Measurements from ENCODE around the gene MAGI3.

The MAGI3 gene

DNA sequence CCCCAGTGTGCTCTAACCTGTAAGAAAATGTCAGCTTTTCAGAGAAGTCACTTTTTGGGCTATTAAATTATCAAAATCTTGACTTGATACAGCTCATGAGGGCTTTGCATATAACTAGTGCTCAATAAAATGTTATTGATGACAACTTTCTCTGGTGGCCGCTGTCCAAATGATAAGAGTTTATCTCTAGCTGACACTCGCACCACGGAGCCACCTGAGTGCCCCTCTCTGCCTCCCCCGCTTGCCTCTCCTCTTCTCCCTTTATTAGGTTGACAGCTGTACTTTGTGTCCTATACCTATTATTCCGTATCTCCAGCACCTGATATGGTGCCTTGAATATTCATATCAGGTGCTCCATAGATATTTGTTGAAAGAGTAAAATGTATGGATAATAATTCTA lies 286.2 kb downstream of the MAGI3 start:
- TF ChIP-seq GATA2 (IDR thresholded peaks at IDR 0.05; ENCODE audit: low read depth, low read length): no peak
- TF ChIP-seq GATA3 (IDR thresholded peaks at IDR 0.05; ENCODE audit: low read depth, low read length): no peak

DNA sequence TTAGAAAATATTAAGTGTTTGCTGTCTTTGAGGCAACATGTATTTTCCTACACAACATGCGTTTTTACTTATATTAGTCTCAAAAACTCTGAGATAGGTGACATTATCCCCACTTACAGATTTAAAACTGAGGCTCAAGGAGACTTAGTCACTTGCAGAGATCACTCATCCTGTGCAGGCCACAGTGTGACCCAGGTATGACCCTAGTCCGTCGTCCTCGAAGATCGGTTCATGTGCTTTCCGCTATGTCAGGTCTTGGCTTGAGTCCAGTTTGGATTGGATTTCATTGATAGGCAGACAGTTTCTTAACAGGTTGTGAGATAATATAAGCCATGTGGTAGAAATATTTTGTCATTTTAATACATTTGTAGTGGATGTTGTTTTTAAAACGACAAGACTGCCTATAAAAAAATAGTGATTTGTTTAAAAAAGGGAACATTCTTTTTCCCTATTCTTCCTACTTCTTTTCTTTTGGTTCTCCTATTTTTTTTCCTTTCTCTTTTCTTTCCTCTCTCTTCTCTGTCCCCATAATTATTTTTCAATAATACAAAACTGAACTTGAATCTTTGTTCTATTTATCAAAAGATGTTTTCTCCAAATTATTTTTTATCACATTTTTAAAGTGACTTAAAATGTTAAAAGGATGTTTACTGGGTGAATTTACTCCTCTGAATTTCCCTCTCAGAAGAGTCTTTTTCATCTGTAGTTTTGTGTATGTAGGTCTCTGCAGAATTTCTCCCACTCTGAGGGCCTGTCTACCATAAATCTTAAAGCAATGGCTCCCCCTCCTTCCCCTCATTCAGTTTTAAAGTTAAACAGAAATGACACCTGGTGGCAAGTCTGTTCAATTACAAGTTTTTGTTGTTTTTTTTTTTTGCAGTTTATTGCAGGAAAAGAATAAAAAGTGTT lies 287.2 kb downstream of the MAGI3 start:
- TF ChIP-seq GATA3 (IDR thresholded peaks at IDR 0.05; ENCODE audit: low read depth, low read length) (no peak), GATA2 (IDR thresholded peaks at IDR 0.05; ENCODE audit: low read depth, low read length) (no peak)

- TF ChIP-seq GATA2 (IDR thresholded peaks at IDR 0.05; ENCODE audit: low read depth, low read length): no peak
- no peak for TF ChIP-seq GATA3 (IDR thresholded peaks at IDR 0.05; ENCODE audit: low read depth, low read length)
Observed at GRCh38 chr1:113678159-113678469, 287.8 kb downstream of the MAGI3 start.

GRCh38 chr1:113681596-113682337 lies 291.5 kb downstream of the MAGI3 start:
- no peak for TF ChIP-seq GATA3 (IDR thresholded peaks at IDR 0.05; ENCODE audit: low read depth, low read length)
- peak; percentile 32; the same call in 1 of the 2 replicates for TF ChIP-seq GATA2 (IDR thresholded peaks at IDR 0.05; ENCODE audit: low read depth, low read length)

- TF ChIP-seq GATA3 (IDR thresholded peaks at IDR 0.05; ENCODE audit: low read depth, low read length) (no peak), GATA2 (IDR thresholded peaks at IDR 0.05; ENCODE audit: low read depth, low read length) (no peak)
Observed at GRCh38 chr1:113683384-113684152, 293.3 kb downstream of the MAGI3 start.

DNA sequence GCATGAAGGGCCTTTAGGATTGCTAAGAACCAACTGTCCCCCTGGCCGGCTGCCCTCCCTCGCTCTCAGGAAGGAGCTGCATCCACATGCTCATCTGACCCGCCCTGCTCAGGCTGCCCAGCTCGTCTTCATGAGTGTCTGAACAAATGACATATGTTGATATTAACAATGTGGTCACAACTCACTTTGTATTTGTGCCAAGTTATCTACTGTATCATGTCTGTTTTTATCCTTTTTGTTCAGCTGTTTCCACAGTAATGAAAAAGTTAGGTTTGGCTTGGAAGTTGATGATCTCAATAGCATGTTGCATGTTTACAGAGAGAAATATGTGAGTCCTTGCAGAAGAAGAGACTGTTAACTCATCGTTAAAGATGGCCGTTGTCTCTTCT lies 293.8 kb downstream of the MAGI3 start:
- TF ChIP-seq GATA3 (IDR thresholded peaks at IDR 0.05; ENCODE audit: low read depth, low read length) (no peak), GATA2 (IDR thresholded peaks at IDR 0.05; ENCODE audit: low read depth, low read length) (no peak)

- TF ChIP-seq GATA3 (IDR thresholded peaks at IDR 0.05; ENCODE audit: low read depth, low read length) (no peak), GATA2 (IDR thresholded peaks at IDR 0.05; ENCODE audit: low read depth, low read length) (no peak)
Observed at GRCh38 chr1:113686891-113687618, 296.7 kb downstream of the MAGI3 start.

DNA sequence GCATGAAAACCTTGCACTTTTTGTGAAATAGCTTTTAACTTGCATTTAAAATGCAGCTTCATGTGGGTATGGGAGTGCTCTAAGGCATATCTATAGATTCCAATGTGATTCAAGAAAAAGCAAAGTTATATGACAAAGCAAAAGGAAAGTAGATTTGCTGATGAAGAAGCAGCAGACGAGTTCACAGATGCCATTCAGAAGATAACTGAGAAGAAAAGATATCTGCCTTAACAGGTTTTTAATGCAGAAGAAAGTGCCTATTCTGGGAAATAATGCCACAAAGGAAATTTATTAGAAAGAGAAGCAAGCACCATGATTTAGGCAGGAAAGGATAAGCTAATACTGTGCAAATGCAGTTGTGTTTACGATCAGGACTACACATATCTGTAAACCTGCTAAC lies 300.9 kb downstream of the MAGI3 start:
- TF ChIP-seq GATA2 (IDR thresholded peaks at IDR 0.05; ENCODE audit: low read depth, low read length) (no peak), GATA3 (IDR thresholded peaks at IDR 0.05; ENCODE audit: low read depth, low read length) (no peak)

DNA sequence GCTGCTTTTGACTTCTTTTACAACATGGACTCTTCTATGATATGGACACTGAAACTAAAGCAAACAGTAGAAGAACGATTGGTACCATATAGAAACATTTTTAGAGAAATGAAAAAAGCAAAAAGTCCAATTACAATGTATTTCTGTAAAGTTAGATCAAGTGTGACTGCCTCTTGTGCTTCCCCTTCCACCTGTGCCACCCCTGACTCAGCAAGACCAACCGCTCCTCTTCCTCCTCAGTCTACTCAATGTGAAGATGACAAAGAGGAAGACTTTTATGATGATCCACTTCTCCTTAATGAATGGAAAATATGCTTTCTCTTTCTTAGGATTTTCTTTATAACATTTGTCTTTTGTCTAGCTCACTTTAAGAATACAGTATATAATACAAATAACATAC lies 302.0 kb downstream of the MAGI3 start:
- TF ChIP-seq GATA2 (IDR thresholded peaks at IDR 0.05; ENCODE audit: low read depth, low read length) (no peak), GATA3 (IDR thresholded peaks at IDR 0.05; ENCODE audit: low read depth, low read length) (no peak)

GRCh38 chr1:113692824-113693431 lies 302.6 kb downstream of the MAGI3 start:
- no peak for TF ChIP-seq GATA3 (IDR thresholded peaks at IDR 0.05; ENCODE audit: low read depth, low read length)
- no peak for TF ChIP-seq GATA2 (IDR thresholded peaks at IDR 0.05; ENCODE audit: low read depth, low read length)

DNA sequence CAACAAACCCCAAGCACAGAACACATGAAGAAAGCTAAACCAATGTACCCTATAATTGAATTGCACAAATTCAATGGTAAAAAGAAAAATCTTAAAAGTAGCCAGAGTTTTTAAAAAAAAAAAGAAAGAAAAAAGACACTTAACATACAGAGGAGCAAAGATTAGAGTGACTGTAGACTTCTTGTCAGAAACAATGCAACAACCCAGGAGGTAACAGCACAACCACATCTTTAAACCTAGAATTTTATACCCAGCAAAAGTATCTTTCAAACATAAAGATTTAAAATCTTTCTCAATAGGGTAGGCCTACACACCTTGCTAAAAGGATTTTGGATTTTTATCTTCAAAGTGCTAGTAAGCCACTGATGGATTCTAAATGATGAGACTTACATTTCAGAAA lies 304.6 kb downstream of the MAGI3 start:
- TF ChIP-seq GATA3 (IDR thresholded peaks at IDR 0.05; ENCODE audit: low read depth, low read length): no peak
- no peak for TF ChIP-seq GATA2 (IDR thresholded peaks at IDR 0.05; ENCODE audit: low read depth, low read length)

DNA sequence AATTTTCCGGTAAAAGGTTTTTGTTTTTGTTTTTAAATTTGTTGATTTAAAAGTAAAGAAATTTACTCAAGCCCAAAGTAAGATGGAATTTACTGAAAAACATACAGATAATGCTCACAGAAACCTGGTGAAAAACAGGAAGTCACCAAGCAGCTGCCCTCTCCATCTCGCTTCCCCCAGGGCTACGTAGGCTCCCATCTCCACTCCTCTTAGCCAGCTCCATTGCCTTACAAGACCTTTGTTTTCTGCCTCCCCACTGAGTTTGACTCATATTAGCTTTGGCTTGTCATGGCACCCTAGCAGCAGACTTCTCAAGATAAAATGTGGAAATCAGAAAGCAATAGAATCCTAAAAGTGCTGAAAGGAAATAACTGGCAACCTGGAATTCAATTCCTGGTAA lies 311.1 kb downstream of the MAGI3 start:
- TF ChIP-seq GATA3 (IDR thresholded peaks at IDR 0.05; ENCODE audit: low read depth, low read length) (no peak), GATA2 (IDR thresholded peaks at IDR 0.05; ENCODE audit: low read depth, low read length) (no peak)

DNA sequence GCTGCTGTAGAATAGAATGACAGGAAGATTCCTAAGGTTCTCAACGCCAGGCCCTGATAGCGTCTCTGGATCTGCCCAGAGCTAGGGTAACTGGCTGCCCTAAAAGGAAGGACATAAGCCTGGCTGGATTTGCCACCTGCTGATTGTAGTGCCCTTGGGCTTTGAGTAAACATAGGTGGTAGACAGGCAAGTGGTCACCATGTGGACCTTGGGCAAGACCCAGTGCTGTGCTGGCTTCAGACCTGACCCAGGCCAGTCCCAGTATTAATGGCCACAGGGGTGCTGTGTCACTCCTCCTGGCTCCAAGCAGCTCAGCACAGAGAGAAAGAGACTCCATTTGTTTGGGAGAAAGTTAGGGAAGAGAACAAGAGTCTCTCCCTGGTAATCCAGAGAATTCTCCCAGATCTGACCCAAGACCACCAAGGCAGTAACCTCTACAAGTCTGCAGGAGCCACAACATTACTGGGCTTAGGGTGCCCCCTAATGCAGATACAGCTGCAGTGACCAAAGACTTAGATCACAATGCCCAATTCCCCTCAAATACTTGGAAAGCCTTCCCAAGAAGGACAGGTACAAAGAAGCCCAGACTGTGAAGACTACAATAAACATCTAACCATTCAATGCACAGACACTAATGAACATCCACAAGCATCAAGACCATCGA lies 324.4 kb downstream of the MAGI3 start:
- TF ChIP-seq GATA2 (IDR thresholded peaks at IDR 0.05; ENCODE audit: low read depth, low read length) (no peak), GATA3 (IDR thresholded peaks at IDR 0.05; ENCODE audit: low read depth, low read length) (no peak)
